Activated CD8-positive, alpha-beta T cell treated with anti-CD3 and anti-CD28 coated beads for 36 hours (primary cell): ENCODE results near the gene SLC25A11. TPM values are rescaled to one million over a fixed set of nuclear protein-coding genes. Genes with fewer than 3 reads are reported as not detected.

Experiments
- ATAC-seq: fragments of 200-7000 bp; cut with Tn5 transposase; one replicate; pipeline ENCODE4 v1.10.0; 2021; ENCODE audit warnings: mild to moderate bottlenecking, moderate library complexity
- CTCF ChIA-PET: fragments of 350-600 bp; sonication (Branson Sonifier 250); formaldehyde crosslinking; loops from one replicate; lab custom pipeline; 2021; ENCODE audit warnings: antibody characterized with exemption; lab: Charles Lee
- POLR2A ChIA-PET: fragments of 350-600 bp; sonication (Branson Sonifier 250); formaldehyde crosslinking; loops from one replicate; lab custom pipeline; 2021; ENCODE audit warnings: antibody characterized with exemption; lab: Charles Lee
- DNase-seq: peaks from one replicate; pipeline ENCODE4 v3.0.0-alpha.2; 2020
- H3K27ac Mint-ChIP-seq: one replicate; pipeline ENCODE4 v1.8.0; 2021; ENCODE audit warnings: mild to moderate bottlenecking, mixed read lengths
- H3K27me3 Mint-ChIP-seq: one replicate; pipeline ENCODE4 v1.8.0; 2021; ENCODE audit warnings: mixed read lengths
- H3K36me3 Mint-ChIP-seq: one replicate; pipeline ENCODE4 v1.8.0; 2021; ENCODE audit warnings: low read depth, mixed read lengths
- H3K4me1 Mint-ChIP-seq: one replicate; pipeline ENCODE4 v1.8.0; 2021; ENCODE audit warnings: low read depth, mixed read lengths
- H3K4me3 Mint-ChIP-seq: one replicate; pipeline ENCODE4 v1.8.0; 2021; ENCODE audit warnings: mild to moderate bottlenecking, moderate library complexity, mixed read lengths
- H3K9me3 Mint-ChIP-seq: one replicate; pipeline ENCODE4 v1.8.0; 2021; ENCODE audit warnings: mixed read lengths
- CTCF ChIP-seq: fragments of 200-600 bp; IDR thresholded peaks from one replicate; pipeline ENCODE4 v1.8.0; 2022; ENCODE audit warnings: antibody characterized with exemption, mild to moderate bottlenecking
- intact Hi-C: fragments of 100-400 bp; cut with micrococcal nuclease; formaldehyde crosslinking; loops from one replicate; pipeline ENCODE4 v1.10.0; 2022
- total RNA-seq, 2 experiments: library from RNA; stranded (reverse); gene quantifications; one replicate each; pipeline ENCODE4 v1.2.3, GENCODE V29; 2021

Gene SLC25A11
- total RNA-seq, 2 experiments from 2014 or later: 80.8 to 87.0 TPM

- H3K4me3 Mint-ChIP-seq: no peak overlapping the region
- no peak for DNase-seq
- ChIA-PET POLR2A (interaction anchor here (0.6 to 15.1 kb wide), 4 partner anchors 10 to 25 kb away, joined by 4 to 627 read pairs (median 8); partner anchors contain the start of genes CAMTA2, ENO3, PFN1 and RNF167), CTCF (interaction anchor here (1.3 kb wide), 1 partner anchor 33 kb away, joined by 3 read pairs; no protein-coding TSS in a partner anchor)
- no peak for TF ChIP-seq CTCF
- peaks cover 47% of the 10 kb centered on the region for H3K36me3 Mint-ChIP-seq
- no peaks in the 10 kb centered on the region for H3K9me3 Mint-ChIP-seq
- ATAC-seq: no peak
- H3K4me1 Mint-ChIP-seq: peaks cover 22% of the 10 kb centered on the region
- intact Hi-C loops: no loop called here
- peak overlapping the region; percentile 18 for H3K27ac Mint-ChIP-seq
- no peaks in the 10 kb centered on the region for H3K27me3 Mint-ChIP-seq
Observed at GRCh38 chr17:4973256-4974114, 33.6 kb upstream of the SLC25A11 start.

GRCh38 chr17:4972752-4973151 is 32.9 kb upstream of the SLC25A11 start:
- peaks cover 22% of the 10 kb centered on the region for H3K4me1 Mint-ChIP-seq

GRCh38 chr17:4972322-4972721 is 32.5 kb upstream of the SLC25A11 start:
- no peak for TF ChIP-seq CTCF
- ChIA-PET CTCF (interaction anchor here (0.7 kb wide), 1 partner anchor 8 kb away, joined by 5 read pairs; no protein-coding TSS in a partner anchor), POLR2A (interaction anchor here (0.5 to 15.1 kb wide), 3 partner anchors 24 to 169 kb away, joined by 3 to 627 read pairs (median 5); partner anchors contain the start of genes ENO3, PFN1, RNF167 and SLC25A11)
- H3K4me1 Mint-ChIP-seq: peaks cover 22% of the 10 kb centered on the region
- intact Hi-C loops: no loop called here
- H3K27ac Mint-ChIP-seq: no peak overlapping the region
- ATAC-seq (no peak), DNase-seq (no peak)
- no peaks in the 10 kb centered on the region for H3K9me3 Mint-ChIP-seq
- no peak overlapping the region for H3K4me3 Mint-ChIP-seq
- H3K36me3 Mint-ChIP-seq: peaks cover 43% of the 10 kb centered on the region
- H3K27me3 Mint-ChIP-seq: no peaks in the 10 kb centered on the region

More at GRCh38 chr17:4972752-4973151, 32.9 kb upstream of the SLC25A11 start:
- Mint-ChIP-seq H3K27me3 (no peaks in the 10 kb centered on the region), H3K36me3 (peaks cover 47% of the 10 kb centered on the region), H3K9me3 (no peaks in the 10 kb centered on the region), H3K27ac (peak overlapping the region; percentile 18), H3K4me3 (no peak overlapping the region)
- no peak for ATAC-seq
- ChIA-PET POLR2A (interaction anchor here (1.1 to 15.1 kb wide), 3 partner anchors 14 to 33 kb away, joined by 5 to 627 read pairs (median 11); partner anchors contain the start of genes CAMTA2, ENO3, PFN1 and RNF167), CTCF (interaction anchor here (0.7 kb wide), 1 partner anchor 8 kb away, joined by 5 read pairs; no protein-coding TSS in a partner anchor)
- intact Hi-C loops: no loop called here
- DNase-seq: no peak
- no peak for TF ChIP-seq CTCF

GRCh38 chr17:4971826-4972225 is 32.0 kb upstream of the SLC25A11 start:
- TF ChIP-seq CTCF: no peak
- ChIA-PET POLR2A (interaction anchor here (0.5 to 15.1 kb wide), 4 partner anchors 8 to 169 kb away, joined by 3 to 627 read pairs (median 20); partner anchors contain the start of genes ENO3, PFN1, RNF167 and SLC25A11), CTCF (interaction anchor here (0.7 to 3.6 kb wide), 3 partner anchors 9 to 90 kb away, joined by 4 to 30 read pairs (median 5); partner anchors contain the start of gene CAMTA2)
- intact Hi-C loops: no loop called here
- Mint-ChIP-seq H3K27ac (peak overlapping the region; percentile 18), H3K36me3 (peaks cover 42% of the 10 kb centered on the region), H3K9me3 (no peaks in the 10 kb centered on the region), H3K4me3 (no peak overlapping the region), H3K4me1 (peaks cover 22% of the 10 kb centered on the region), H3K27me3 (no peaks in the 10 kb centered on the region)
- ATAC-seq (no peak), DNase-seq (no peak)
